CD4-positive, alpha-beta T cell (primary cell): Measurements from ENCODE around the gene ARL15. TPM values are rescaled to one million over a fixed set of nuclear protein-coding genes. Genes with fewer than 3 reads are reported as not detected.

Source experiments
- ATAC-seq: fragments of 200-7000 bp; cut with Tn5 transposase; one replicate; pipeline ENCODE4 v1.10.0; 2022; ENCODE audit warnings: mild to moderate bottlenecking; ENCODE audit not compliant: poor library complexity
- CTCF ChIA-PET: fragments of 350-600 bp; sonication (Branson Sonifier 250); formaldehyde crosslinking; loops from one replicate; lab custom pipeline; 2021; ENCODE audit warnings: antibody characterized with exemption, inconsistent platforms; lab: Charles Lee
- POLR2A ChIA-PET: fragments of 350-600 bp; sonication (Branson Sonifier 250); formaldehyde crosslinking; loops from one replicate; lab custom pipeline; 2021; ENCODE audit warnings: antibody characterized with exemption, inconsistent platforms; lab: Charles Lee
- DNase-seq, 14 experiments: peaks; one replicate each; pipeline ENCODE4 v3.0.0-alpha.2; 2013 to 2020; ENCODE audit warnings: mixed read lengths in 2 of 14
- H3K27ac ChIP-seq, 2 donors: one replicate each; pipeline versions ENCODE4 v1.5.1 to v1.7.0; 2013; ENCODE audit warnings: low read length in 2 of 2, low read depth in 1 of 2, mild to moderate bottlenecking in 1 of 2
- H3K27me3 ChIP-seq, 2 experiments: 1 replicate in 1 of 2; 2 replicates in 1 of 2; pipeline versions ENCODE4 v1.6.1 to v1.7.0; 2013; ENCODE audit warnings: low read length in 2 of 2, control low read depth in 1 of 2, mild to moderate bottlenecking in 1 of 2, moderate library complexity in 1 of 2; ENCODE audit not compliant: insufficient read depth in 2 of 2, control insufficient read depth in 1 of 2
- H3K36me3 ChIP-seq: one replicate; pipeline ENCODE4 v1.6.1; 2013; ENCODE audit warnings: low read length, control low read depth; ENCODE audit not compliant: insufficient read depth
- H3K4me1 ChIP-seq: one replicate; pipeline ENCODE4 v1.6.1; 2013; ENCODE audit warnings: low read length, control low read depth; ENCODE audit not compliant: insufficient read depth
- H3K4me3 ChIP-seq: one replicate; pipeline ENCODE4 v1.5.1; 2013; ENCODE audit warnings: mild to moderate bottlenecking, low read length, moderate library complexity
- H3K9me3 ChIP-seq, 2 experiments: 1 replicate in 1 of 2; 2 replicates in 1 of 2; pipeline versions ENCODE4 v1.6.1 to v1.7.0; 2013; ENCODE audit warnings: low read length in 2 of 2, mild to moderate bottlenecking in 2 of 2, control low read depth in 1 of 2, moderate library complexity in 1 of 2; ENCODE audit not compliant: control insufficient read depth in 1 of 2, insufficient read depth in 1 of 2
- H3K27ac Mint-ChIP-seq: one replicate; pipeline ENCODE4 v1.8.0; 2020; ENCODE audit warnings: mixed read lengths
- H3K27me3 Mint-ChIP-seq: one replicate; pipeline ENCODE4 v1.8.0; 2021; ENCODE audit warnings: mixed read lengths
- H3K36me3 Mint-ChIP-seq: one replicate; pipeline ENCODE4 v1.8.0; 2021; ENCODE audit warnings: low read depth, mixed read lengths
- H3K4me1 Mint-ChIP-seq: one replicate; pipeline ENCODE4 v1.8.0; 2021; ENCODE audit warnings: low read depth, mixed read lengths
- H3K4me3 Mint-ChIP-seq: one replicate; pipeline ENCODE4 v1.8.0; 2020; ENCODE audit warnings: mild to moderate bottlenecking, mixed read lengths
- H3K9me3 Mint-ChIP-seq: one replicate; pipeline ENCODE4 v1.8.0; 2020; ENCODE audit warnings: mixed read lengths
- CTCF ChIP-seq: fragments of 200-600 bp; IDR thresholded peaks from one replicate; pipeline ENCODE4 v1.8.0; 2022; ENCODE audit warnings: antibody characterized with exemption, mild to moderate bottlenecking
- intact Hi-C, 2 experiments: fragments of 100-400 bp; cut with DNase I in 1 of 2; cut with micrococcal nuclease in 1 of 2; formaldehyde crosslinking; loops; one replicate each; pipeline versions ENCODE4 v1.15.1 to v1.9.0; 2023 to 2025; cut with DNase I, micrococcal nuclease
- total RNA-seq, 174 experiments: library from RNA in 2 of 174; stranded (reverse) in 2 of 174; gene quantifications; one replicate each; pipeline ENCODE4 v1.2.3 and lab custom pipeline; 2021 to 2026

Gene ARL15
- total RNA-seq, 2 experiments from 2014 or later = 9.1 to 10.6 TPM

- no peaks in the 10 kb centered on the region for H3K4me1 Mint-ChIP-seq
- POLR2A ChIA-PET = interaction anchor here (1.4 kb wide), 1 partner anchor 14 kb away, joined by 6 read pairs; the partner anchor contains the start of gene ARL15
Observed at GRCh38 chr5:54324651-54325271, 14.4 kb upstream of the ARL15 start.

GRCh38 chr5:54323495-54323894 is 13.1 kb upstream of the ARL15 start:
- CTCF ChIA-PET = interaction anchor here (0.6 to 1.2 kb wide), 2 partner anchors 11 to 80 kb away, joined by 3 to 4 read pairs; no protein-coding TSS in a partner anchor

More at GRCh38 chr5:54324651-54325271, 14.4 kb upstream of the ARL15 start:
- H3K36me3 Mint-ChIP-seq = no peaks in the 10 kb centered on the region
- no peaks in the 10 kb centered on the region for H3K4me1 ChIP-seq
- H3K9me3 Mint-ChIP-seq = no peaks in the 10 kb centered on the region
- CTCF ChIA-PET = no interaction called here
- no peaks in the 10 kb centered on the region for H3K36me3 ChIP-seq
- ATAC-seq = no peak
- H3K27me3 ChIP-seq = peaks cover 3 to 4% of the 10 kb centered on the region in 2 experiments
- no peak overlapping the region for H3K4me3 ChIP-seq
- no peak for TF ChIP-seq CTCF
- H3K27ac ChIP-seq = no peak overlapping the region
- H3K4me3 Mint-ChIP-seq = no peak overlapping the region
- H3K27ac Mint-ChIP-seq = no peak overlapping the region
- H3K27me3 Mint-ChIP-seq = peaks cover 31% of the 10 kb centered on the region
- H3K9me3 ChIP-seq = no peaks in the 10 kb centered on the region
- no peak for DNase-seq
- intact Hi-C loops = no loop called here

GRCh38 chr5:54320256-54320655 is 9.9 kb upstream of the ARL15 start:
- H3K27ac ChIP-seq = no peak overlapping the region
- Mint-ChIP-seq H3K27me3 (peaks cover 43% of the 10 kb centered on the region), H3K36me3 (no peaks in the 10 kb centered on the region), H3K9me3 (no peaks in the 10 kb centered on the region), H3K4me3 (no peak overlapping the region), H3K27ac (no peak overlapping the region), H3K4me1 (no peaks in the 10 kb centered on the region)
- no peak for ATAC-seq
- no peaks in the 10 kb centered on the region for H3K4me1 ChIP-seq
- no peak for TF ChIP-seq CTCF
- H3K4me3 ChIP-seq = no peak overlapping the region
- no peaks in the 10 kb centered on the region for H3K36me3 ChIP-seq
- no peak for DNase-seq
- POLR2A ChIA-PET = no interaction called here
- H3K27me3 ChIP-seq = peaks cover 0 to 6% of the 10 kb centered on the region in 2 experiments
- no peaks in the 10 kb centered on the region for H3K9me3 ChIP-seq
- intact Hi-C loops = no loop called here
- CTCF ChIA-PET = no interaction called here

More at GRCh38 chr5:54323495-54323894, 13.1 kb upstream of the ARL15 start:
- no peak overlapping the region for H3K4me3 ChIP-seq
- H3K9me3 ChIP-seq = no peaks in the 10 kb centered on the region
- H3K27me3 ChIP-seq = peaks cover 0 to 3% of the 10 kb centered on the region in 2 experiments
- intact Hi-C loops = no loop called here
- Mint-ChIP-seq H3K4me3 (no peak overlapping the region), H3K4me1 (no peaks in the 10 kb centered on the region), H3K27ac (no peak overlapping the region), H3K9me3 (no peaks in the 10 kb centered on the region), H3K27me3 (peaks cover 26% of the 10 kb centered on the region), H3K36me3 (no peaks in the 10 kb centered on the region)
- H3K36me3 ChIP-seq = no peaks in the 10 kb centered on the region
- DNase-seq = no peak
- no peak overlapping the region for H3K27ac ChIP-seq
- no peaks in the 10 kb centered on the region for H3K4me1 ChIP-seq
- no peak for ATAC-seq
- POLR2A ChIA-PET = interaction anchor here (0.7 kb wide), 1 partner anchor 13 kb away, joined by 4 read pairs; the partner anchor contains the start of gene ARL15
- TF ChIP-seq CTCF = no peak
